PC-9 (cell line): ENCODE results near the gene PRICKLE2. TPM values are rescaled to one million over a fixed set of nuclear protein-coding genes. Genes with fewer than 3 reads are reported as not detected.

Experiments used
- BruUV-seq: library from RNA; stranded (reverse); fragments of 400-500 nt; replicated peaks from 2 replicates; lab custom pipeline; 2021; lab: Mats Ljungman, UMichigan
- CTCF ChIA-PET: fragments of 300-600 bp; sonication (Branson Sonifier 250); formaldehyde crosslinking; loops from one replicate; lab custom pipeline; 2022; ENCODE audit warnings: antibody characterized with exemption; lab: Charles Lee
- POLR2A ChIA-PET: fragments of 300-600 bp; sonication (Branson Sonifier 250); formaldehyde crosslinking; loops from one replicate; lab custom pipeline; 2022; ENCODE audit warnings: antibody characterized with exemption; ENCODE audit not compliant: unreplicated experiment; lab: Charles Lee
- DNase-seq, 2 experiments: peaks; one replicate each; pipeline versions ENCODE4 v3.0.0 to v3.0.0-alpha.2; 2015 to 2022; ENCODE audit warnings: mixed read lengths in 1 of 2
- H2AFZ ChIP-seq: fragments of 200-600 bp; sonication (generic); 2 replicates; pipeline ENCODE4 v1.8.1; 2017; ENCODE audit warnings: antibody characterized with exemption
- H3F3A ChIP-seq: fragments of 200-600 bp; sonication (generic); 2 replicates; pipeline ENCODE4 v1.8.1; 2017; ENCODE audit warnings: antibody characterized with exemption, mild to moderate bottlenecking, low read depth; ENCODE audit not compliant: insufficient read depth
- H3K27ac ChIP-seq: fragments of 200-600 bp; sonication (generic); 2 replicates; pipeline ENCODE4 v1.6.1; 2016; ENCODE audit warnings: mixed run types
- H3K27me3 ChIP-seq: fragments of 200-600 bp; sonication (generic); 2 replicates; pipeline ENCODE4 v1.6.1; 2016; ENCODE audit warnings: low read depth, mixed run types; ENCODE audit not compliant: insufficient read depth
- H3K36me3 ChIP-seq: fragments of 200-600 bp; sonication (generic); 2 replicates; pipeline ENCODE4 v1.6.1; 2016; ENCODE audit warnings: low read depth, mixed run types
- H3K4me1 ChIP-seq: fragments of 200-600 bp; sonication (generic); replicated peaks from 2 replicates; pipeline ENCODE4 v1.6.1; 2016; ENCODE audit warnings: mixed run types; ENCODE audit not compliant: insufficient read depth
- H3K4me2 ChIP-seq: fragments of 200-600 bp; sonication (generic); 2 replicates; pipeline ENCODE4 v1.6.1; 2017; ENCODE audit warnings: mixed run types
- H3K4me3 ChIP-seq: fragments of 200-600 bp; sonication (generic); 2 replicates; pipeline ENCODE4 v1.6.1; 2016; ENCODE audit warnings: mixed run types
- H3K79me2 ChIP-seq: fragments of 200-600 bp; sonication (generic); 2 replicates; pipeline ENCODE4 v1.6.1; 2017; ENCODE audit warnings: low read depth, mixed run types
- H3K9me2 ChIP-seq: fragments of 200-600 bp; sonication (generic); 2 replicates; pipeline ENCODE4 v1.8.1; 2017; ENCODE audit warnings: mild to moderate bottlenecking; ENCODE audit not compliant: insufficient read depth
- H3K9me3 ChIP-seq: fragments of 200-600 bp; sonication (generic); 2 replicates; pipeline ENCODE4 v1.8.1; 2016; ENCODE audit warnings: low read depth; ENCODE audit not compliant: insufficient read depth
- H4K20me1 ChIP-seq: fragments of 200-600 bp; sonication (generic); 2 replicates; pipeline ENCODE4 v1.8.1; 2017; ENCODE audit not compliant: insufficient read depth
- CTCF ChIP-seq: fragments of 200-600 bp; sonication (generic); conservative IDR thresholded peaks from 2 replicates; pipeline ENCODE4 v1.6.1; 2017; ENCODE audit warnings: mixed run types, antibody characterized with exemption, mild to moderate bottlenecking, moderate library complexity
- EZH2 ChIP-seq: fragments of 200-600 bp; sonication (generic); IDR thresholded peaks from 2 replicates; pipeline ENCODE4 v1.8.0; 2017; ENCODE audit warnings: antibody characterized with exemption, low read depth
- intact Hi-C: fragments of 100-400 bp; cut with micrococcal nuclease; formaldehyde crosslinking; loops from one replicate; pipeline ENCODE4 v1.10.0; 2022; ENCODE audit not compliant: unreplicated experiment
- total RNA-seq: library from RNA; stranded (reverse); gene quantifications from 2 replicates; pipeline ENCODE4 v1.2.3, GENCODE V29; 2021

Gene PRICKLE2
- total RNA-seq, 1 experiment from 2014 or later: 7.9 TPM

GRCh38 chr3:64057231-64057630 lies 168.0 kb downstream of the PRICKLE2 start:
- POLR2A ChIA-PET: no interaction called here
- BruUV-seq: no TSS peak
- intact Hi-C loops: no loop called here

GRCh38 chr3:64056606-64057180 lies 168.6 kb downstream of the PRICKLE2 start:
- H4K20me1 ChIP-seq: no peaks in the 10 kb centered on the region
- no TSS peak for BruUV-seq
- ChIA-PET POLR2A (no interaction called here), CTCF (no interaction called here)
- TF ChIP-seq CTCF (no peak), EZH2 (no peak)
- no peaks in the 10 kb centered on the region for H3K36me3 ChIP-seq
- H3K4me2 ChIP-seq: no peak overlapping the region
- no peaks in the 10 kb centered on the region for H3K9me3 ChIP-seq
- H3K79me2 ChIP-seq: no peaks in the 10 kb centered on the region
- no peak overlapping the region for H2AFZ ChIP-seq
- intact Hi-C loops: no loop called here
- no peak overlapping the region for H3K27ac ChIP-seq
- no peaks in the 10 kb centered on the region for H3K9me2 ChIP-seq
- no peak overlapping the region for H3K4me3 ChIP-seq
- no peaks in the 10 kb centered on the region for H3F3A ChIP-seq
- H3K27me3 ChIP-seq: no peaks in the 10 kb centered on the region
- DNase-seq: no peak
- H3K4me1 ChIP-seq: 0 out of 2 replicates have a peak, but pooled peaks cover 4% of the 10 kb centered on the region

More at GRCh38 chr3:64057231-64057630, 168.0 kb downstream of the PRICKLE2 start:
- no peak for DNase-seq
- H3K9me3 ChIP-seq: no peaks in the 10 kb centered on the region
- CTCF ChIA-PET: no interaction called here
- H3K79me2 ChIP-seq: no peaks in the 10 kb centered on the region
- no peak overlapping the region for H2AFZ ChIP-seq
- H3K4me1 ChIP-seq: 0 out of 2 replicates have a peak, but pooled peaks cover 4% of the 10 kb centered on the region
- H3K27me3 ChIP-seq: no peaks in the 10 kb centered on the region
- H3F3A ChIP-seq: no peaks in the 10 kb centered on the region
- H3K4me2 ChIP-seq: no peak overlapping the region
- no peaks in the 10 kb centered on the region for H3K9me2 ChIP-seq
- H3K36me3 ChIP-seq: no peaks in the 10 kb centered on the region
- H3K4me3 ChIP-seq: no peak overlapping the region
- TF ChIP-seq CTCF (no peak), EZH2 (no peak)
- no peaks in the 10 kb centered on the region for H4K20me1 ChIP-seq
- no peak overlapping the region for H3K27ac ChIP-seq

GRCh38 chr3:64055076-64055475 lies 170.2 kb downstream of the PRICKLE2 start:
- H3K4me1 ChIP-seq: 0 out of 2 replicates have a peak, but pooled peaks cover 4% of the 10 kb centered on the region
- no peaks in the 10 kb centered on the region for H3K9me3 ChIP-seq
- H3K27ac ChIP-seq: no peak overlapping the region
- intact Hi-C loops: no loop called here
- no peak for DNase-seq
- POLR2A ChIA-PET: no interaction called here
- CTCF ChIA-PET: no interaction called here
- H2AFZ ChIP-seq: no peak overlapping the region
- H3K79me2 ChIP-seq: no peaks in the 10 kb centered on the region
- H4K20me1 ChIP-seq: no peaks in the 10 kb centered on the region
- no peak overlapping the region for H3K4me3 ChIP-seq
- no peaks in the 10 kb centered on the region for H3K9me2 ChIP-seq
- H3K27me3 ChIP-seq: no peaks in the 10 kb centered on the region
- no TSS peak for BruUV-seq
- TF ChIP-seq EZH2: no peak
- no peak for TF ChIP-seq CTCF
- H3K36me3 ChIP-seq: no peaks in the 10 kb centered on the region
- no peaks in the 10 kb centered on the region for H3F3A ChIP-seq
- H3K4me2 ChIP-seq: no peak overlapping the region
